Neural progenitor cell (in vitro differentiated cells): ENCODE measurements around the gene SLX4IP. TPM values are rescaled to one million over a fixed set of nuclear protein-coding genes. Genes with fewer than 3 reads are reported as not detected.
"Not testable (repeated sequence)": the region's sequence is repeated elsewhere in the genome, so short reads cannot be mapped to it uniquely, and the experiment has no call there.

Experiments
- DNase-seq: peaks from one replicate; pipeline ENCODE4 v3.0.0-alpha.2; 2016; ENCODE audit warnings: low spot score
- H2AFZ ChIP-seq: fragments of 200-600 bp; sonication (generic); replicated peaks from 2 replicates; pipeline ENCODE4 v1.6.1; 2016; ENCODE audit warnings: antibody characterized with exemption
- H3F3A ChIP-seq: fragments of 200-600 bp; sonication (generic); 2 replicates; pipeline ENCODE4 v1.6.1; 2016; ENCODE audit warnings: antibody characterized with exemption, low read depth
- H3K27ac ChIP-seq: fragments of 200-600 bp; sonication (generic); 2 replicates; pipeline ENCODE4 v1.5.1; 2016; ENCODE audit warnings: mild to moderate bottlenecking
- H3K27me3 ChIP-seq: fragments of 200-600 bp; sonication (generic); 2 replicates; pipeline ENCODE4 v1.6.1; 2016; ENCODE audit warnings: mild to moderate bottlenecking, moderate library complexity
- H3K36me3 ChIP-seq: fragments of 200-600 bp; sonication (generic); 2 replicates; pipeline ENCODE4 v1.5.1; 2016
- H3K4me1 ChIP-seq: fragments of 200-600 bp; sonication (generic); 2 replicates; pipeline ENCODE4 v1.6.1; 2016; ENCODE audit warnings: mixed run types
- H3K4me2 ChIP-seq: fragments of 200-600 bp; sonication (generic); 2 replicates; pipeline ENCODE4 v1.6.1; 2016
- H3K4me3 ChIP-seq: fragments of 200-600 bp; sonication (generic); 2 replicates; pipeline ENCODE4 v1.5.1; 2016
- H3K79me2 ChIP-seq: fragments of 200-600 bp; sonication (generic); 2 replicates; pipeline ENCODE4 v1.6.1; 2016; ENCODE audit warnings: low read depth
- H3K9ac ChIP-seq: fragments of 200-600 bp; sonication (generic); 2 replicates; pipeline ENCODE4 v1.6.1; 2016
- H3K9me3 ChIP-seq: fragments of 200-600 bp; sonication (generic); 2 replicates; pipeline ENCODE4 v1.5.1; 2016; ENCODE audit warnings: low read depth
- H4K20me1 ChIP-seq: fragments of 200-600 bp; sonication (generic); 2 replicates; pipeline ENCODE4 v1.6.1; 2016; ENCODE audit warnings: low read depth
- H3K27ac Mint-ChIP-seq: 3 replicates; pipeline ENCODE4 v1.8.0; 2021; ENCODE audit warnings: mixed read lengths
- H3K27me3 Mint-ChIP-seq: 2 replicates; pipeline ENCODE4 v1.8.0; 2022; ENCODE audit warnings: low read depth, mild to moderate bottlenecking, inconsistent platforms, moderate library complexity, mixed read lengths; ENCODE audit not compliant: insufficient read depth
- H3K36me3 Mint-ChIP-seq: 3 replicates; pipeline ENCODE4 v1.8.0; 2021; ENCODE audit warnings: mixed read lengths
- H3K4me1 Mint-ChIP-seq: 3 replicates; pipeline ENCODE4 v1.8.0; 2021; ENCODE audit warnings: mixed read lengths
- H3K4me3 Mint-ChIP-seq: 3 replicates; pipeline ENCODE4 v1.8.0; 2021; ENCODE audit warnings: mild to moderate bottlenecking, moderate library complexity, mixed read lengths
- H3K9me3 Mint-ChIP-seq: 3 replicates; pipeline ENCODE4 v1.8.0; 2020; ENCODE audit warnings: mixed read lengths
- CTCF ChIP-seq: fragments of 200-600 bp; sonication (generic); IDR thresholded peaks from 2 replicates; pipeline ENCODE4 v1.5.1; 2017; ENCODE audit warnings: antibody characterized with exemption, mild to moderate bottlenecking
- EZH2 ChIP-seq: fragments of 200-600 bp; sonication (generic); IDR thresholded peaks from 2 replicates; pipeline ENCODE4 v1.6.1; 2017; ENCODE audit warnings: antibody characterized with exemption, mild to moderate bottlenecking, moderate library complexity
- EZH2phosphoT487 ChIP-seq: fragments of 200-600 bp; sonication (generic); IDR thresholded peaks from 2 replicates; pipeline ENCODE4 v1.6.1; 2017; ENCODE audit warnings: antibody characterized with exemption
- total RNA-seq: library from RNA; depleted of rRNA; stranded (reverse); fragments of >200 nt; gene quantifications from 2 replicates; pipeline ENCODE4 v1.2.3, GENCODE V29; 2015; ENCODE audit warnings: low replicate concordance

SLX4IP gene
- total RNA-seq, 1 donor from 2014 or later: 9.5 TPM

- Histone ChIP-seq H4K20me1 (no peaks in the 10 kb centered on the region), H3K36me3 (no peaks in the 10 kb centered on the region), H3K9ac (no peak overlapping the region), H3K27me3 (no peaks in the 10 kb centered on the region), H2AFZ (no peak overlapping the region), H3K4me1 (peaks cover 15% of the 10 kb centered on the region), H3K9me3 (no peaks in the 10 kb centered on the region), H3F3A (peaks cover 5% of the 10 kb centered on the region), H3K27ac (no peak overlapping the region), H3K4me2 (no peak overlapping the region), H3K4me3 (no peak overlapping the region), H3K79me2 (no peaks in the 10 kb centered on the region)
- Mint-ChIP-seq H3K27me3 (peaks cover 5% of the 10 kb centered on the region), H3K4me1 (peaks cover 29% of the 10 kb centered on the region), H3K36me3 (peaks cover 17% of the 10 kb centered on the region), H3K27ac (no peak overlapping the region), H3K9me3 (peaks cover 2% of the 10 kb centered on the region), H3K4me3 (no peak overlapping the region)
- no peak for TF ChIP-seq CTCF
- no peak for TF ChIP-seq EZH2phosphoT487
- TF ChIP-seq EZH2: no peak
- DNase-seq: no peak
Measured at GRCh38 chr20:10609770-10610169, 174.7 kb downstream of the SLX4IP start.

GRCh38 chr20:10610251-10610650 is 175.1 kb downstream of the SLX4IP start:
- H3K36me3 ChIP-seq: no peaks in the 10 kb centered on the region
- peaks cover 5% of the 10 kb centered on the region for H3K27me3 Mint-ChIP-seq
- H3K4me3 Mint-ChIP-seq: no peak overlapping the region
- H3K4me1 Mint-ChIP-seq: peaks cover 24% of the 10 kb centered on the region
- no peak overlapping the region for H3K27ac Mint-ChIP-seq
- H3K9me3 Mint-ChIP-seq: peaks cover 4% of the 10 kb centered on the region
- no peak overlapping the region for H3K4me3 ChIP-seq
- H3K4me2 ChIP-seq: no peak overlapping the region
- no peaks in the 10 kb centered on the region for H3K9me3 ChIP-seq
- H3K27me3 ChIP-seq: no peaks in the 10 kb centered on the region
- H3K79me2 ChIP-seq: no peaks in the 10 kb centered on the region
- peaks cover 20% of the 10 kb centered on the region for H3K36me3 Mint-ChIP-seq
- H3K4me1 ChIP-seq: peaks cover 11% of the 10 kb centered on the region
- no peaks in the 10 kb centered on the region for H4K20me1 ChIP-seq
- H3K9ac ChIP-seq: no peak overlapping the region
- no peak for DNase-seq
- no peak overlapping the region for H3K27ac ChIP-seq
- TF ChIP-seq EZH2phosphoT487: no peak
- TF ChIP-seq CTCF: no peak
- TF ChIP-seq EZH2: no peak
- H2AFZ ChIP-seq: no peak overlapping the region
- H3F3A ChIP-seq: no peaks in the 10 kb centered on the region

- H3K79me2 ChIP-seq: no peaks in the 10 kb centered on the region
- peaks cover 7% of the 10 kb centered on the region for H3K27me3 Mint-ChIP-seq
- H3K36me3 ChIP-seq: no peaks in the 10 kb centered on the region
- H3F3A ChIP-seq: no peaks in the 10 kb centered on the region
- H3K4me1 ChIP-seq: no peaks in the 10 kb centered on the region
- no peak overlapping the region for H3K4me3 ChIP-seq
- no peak overlapping the region for H3K9ac ChIP-seq
- TF ChIP-seq CTCF (peak; percentile 75), EZH2phosphoT487 (no peak), EZH2 (no peak)
- H3K9me3 ChIP-seq: no peaks in the 10 kb centered on the region
- no peak overlapping the region for H3K27ac ChIP-seq
- no peaks in the 10 kb centered on the region for H4K20me1 ChIP-seq
- H3K4me3 Mint-ChIP-seq: no peak overlapping the region
- H3K36me3 Mint-ChIP-seq: peaks cover 22% of the 10 kb centered on the region
- H3K27ac Mint-ChIP-seq: peak overlapping the region; percentile 51
- no peak overlapping the region for H3K4me2 ChIP-seq
- DNase-seq: peak; percentile 75
- H3K4me1 Mint-ChIP-seq: peaks cover 16% of the 10 kb centered on the region
- no peaks in the 10 kb centered on the region for H3K27me3 ChIP-seq
- H3K9me3 Mint-ChIP-seq: peaks cover 7% of the 10 kb centered on the region
- H2AFZ ChIP-seq: no peak overlapping the region
Measured at GRCh38 chr20:10611357-10611756, 176.3 kb downstream of the SLX4IP start.

GRCh38 chr20:10613426-10613825 is 178.3 kb downstream of the SLX4IP start:
- not testable (repeated sequence) for H3K79me2 ChIP-seq, H3K9me3 Mint-ChIP-seq, H3K4me3 Mint-ChIP-seq, H3K4me1 ChIP-seq, H3K4me3 ChIP-seq, H2AFZ ChIP-seq, H3K9me3 ChIP-seq, DNase-seq, H4K20me1 ChIP-seq, H3K36me3 ChIP-seq, H3K4me2 ChIP-seq, H3K27me3 Mint-ChIP-seq, H3K27me3 ChIP-seq, H3K9ac ChIP-seq, H3K27ac Mint-ChIP-seq, H3K27ac ChIP-seq, H3F3A ChIP-seq
- Mint-ChIP-seq H3K4me1 (peaks cover 16% of the 10 kb centered on the region), H3K36me3 (peaks cover 19% of the 10 kb centered on the region)
